Measurements from ENCODE around the gene PNP.

Gene PNP

GRCh38 chr14:20469242-20469889, at the start of gene PNP:
TSS of gene PNP (plus strand) at chr14:20469406. CDS start at chr14:20469525, 119 bp downstream.
- Histone ChIP-seq H3K4me1 (ENCODE audit: insufficient read depth, low read length) (peaks cover 8% of the 10 kb centered on the region), H3K9me3 (ENCODE audit: low read length) (no peaks in the 10 kb centered on the region), H3K4me3 (ENCODE audit: low read depth in 1 of 2, low read length in 2 of 2) (peak within 1 kb of the TSS; percentile 77 to 97), H3K27me3 (ENCODE audit: control insufficient read depth in 1 of 2, insufficient read depth in 2 of 2, low read length in 2 of 2) (no peaks in the 10 kb centered on the region), H3K9ac (ENCODE audit: low read length) (peak within 1 kb of the TSS; percentile 66), H3K27ac (ENCODE audit: low read depth, low read length) (peak within 1 kb of the TSS; percentile 87), H3K36me3 (ENCODE audit: insufficient read depth, low read length) (peaks cover 2% of the 10 kb centered on the region)

- Histone ChIP-seq H3K27me3 (ENCODE audit: control insufficient read depth in 1 of 2, insufficient read depth in 2 of 2, low read length in 2 of 2) (no peaks in the 10 kb centered on the region), H3K27ac (ENCODE audit: low read depth, low read length) (no peak overlapping the region), H3K4me1 (ENCODE audit: insufficient read depth, low read length) (no peaks in the 10 kb centered on the region), H3K9me3 (ENCODE audit: low read length) (no peaks in the 10 kb centered on the region), H3K4me3 (ENCODE audit: low read depth in 1 of 2, low read length in 2 of 2) (no peak overlapping the region), H3K36me3 (ENCODE audit: insufficient read depth, low read length) (no peaks in the 10 kb centered on the region), H3K9ac (ENCODE audit: low read length) (no peak overlapping the region)
These were observed 49.8 kb upstream of the PNP start for GRCh38 chr14:20419419-20419818.

GRCh38 chr14:20421267-20421666, 47.9 kb upstream of the PNP start:
- no peaks in the 10 kb centered on the region for H3K4me1 ChIP-seq (ENCODE audit: insufficient read depth, low read length)
- no peak overlapping the region for H3K27ac ChIP-seq (ENCODE audit: low read depth, low read length)
- no peaks in the 10 kb centered on the region for H3K27me3 ChIP-seq (ENCODE audit: control insufficient read depth in 1 of 2, insufficient read depth in 2 of 2, low read length in 2 of 2)
- H3K9ac ChIP-seq (ENCODE audit: low read length), result no peak overlapping the region
- no peaks in the 10 kb centered on the region for H3K9me3 ChIP-seq (ENCODE audit: low read length)
- no peak overlapping the region for H3K4me3 ChIP-seq (ENCODE audit: low read depth in 1 of 2, low read length in 2 of 2)
- no peaks in the 10 kb centered on the region for H3K36me3 ChIP-seq (ENCODE audit: insufficient read depth, low read length)

- Histone ChIP-seq H3K27ac (ENCODE audit: low read depth, low read length) (no peak overlapping the region), H3K4me1 (ENCODE audit: insufficient read depth, low read length) (no peaks in the 10 kb centered on the region), H3K4me3 (ENCODE audit: low read depth in 1 of 2, low read length in 2 of 2) (no peak overlapping the region), H3K27me3 (ENCODE audit: control insufficient read depth in 1 of 2, insufficient read depth in 2 of 2, low read length in 2 of 2) (no peaks in the 10 kb centered on the region), H3K36me3 (ENCODE audit: insufficient read depth, low read length) (no peaks in the 10 kb centered on the region), H3K9me3 (ENCODE audit: low read length) (no peaks in the 10 kb centered on the region), H3K9ac (ENCODE audit: low read length) (no peak overlapping the region)
These were observed 46.3 kb upstream of the PNP start for GRCh38 chr14:20422886-20423285.

GRCh38 chr14:20424851-20425250, 44.4 kb upstream of the PNP start:
- Histone ChIP-seq H3K9ac (ENCODE audit: low read length) (no peak overlapping the region), H3K27ac (ENCODE audit: low read depth, low read length) (no peak overlapping the region), H3K27me3 (ENCODE audit: control insufficient read depth in 1 of 2, insufficient read depth in 2 of 2, low read length in 2 of 2) (no peaks in the 10 kb centered on the region), H3K4me1 (ENCODE audit: insufficient read depth, low read length) (no peaks in the 10 kb centered on the region), H3K4me3 (ENCODE audit: low read depth in 1 of 2, low read length in 2 of 2) (no peak overlapping the region), H3K9me3 (ENCODE audit: low read length) (no peaks in the 10 kb centered on the region), H3K36me3 (ENCODE audit: insufficient read depth, low read length) (no peaks in the 10 kb centered on the region)

- no peak overlapping the region for H3K27ac ChIP-seq (ENCODE audit: low read depth, low read length)
- no peak overlapping the region for H3K9ac ChIP-seq (ENCODE audit: low read length)
- no peak overlapping the region for H3K4me3 ChIP-seq (ENCODE audit: low read depth in 1 of 2, low read length in 2 of 2)
- H3K9me3 ChIP-seq (ENCODE audit: low read length), result no peaks in the 10 kb centered on the region
- no peaks in the 10 kb centered on the region for H3K36me3 ChIP-seq (ENCODE audit: insufficient read depth, low read length)
- no peaks in the 10 kb centered on the region for H3K27me3 ChIP-seq (ENCODE audit: control insufficient read depth in 1 of 2, insufficient read depth in 2 of 2, low read length in 2 of 2)
- H3K4me1 ChIP-seq (ENCODE audit: insufficient read depth, low read length), result no peaks in the 10 kb centered on the region
These were observed 41.8 kb upstream of the PNP start for GRCh38 chr14:20427231-20428009.

- Histone ChIP-seq H3K27me3 (ENCODE audit: control insufficient read depth in 1 of 2, insufficient read depth in 2 of 2, low read length in 2 of 2) (no peaks in the 10 kb centered on the region), H3K36me3 (ENCODE audit: insufficient read depth, low read length) (no peaks in the 10 kb centered on the region), H3K27ac (ENCODE audit: low read depth, low read length) (no peak overlapping the region), H3K9me3 (ENCODE audit: low read length) (no peaks in the 10 kb centered on the region), H3K4me1 (ENCODE audit: insufficient read depth, low read length) (no peaks in the 10 kb centered on the region), H3K9ac (ENCODE audit: low read length) (no peak overlapping the region), H3K4me3 (ENCODE audit: low read depth in 1 of 2, low read length in 2 of 2) (no peak overlapping the region)
These were observed 41.2 kb upstream of the PNP start for GRCh38 chr14:20428010-20428365.

GRCh38 chr14:20428802-20429201, 40.4 kb upstream of the PNP start:
- no peaks in the 10 kb centered on the region for H3K4me1 ChIP-seq (ENCODE audit: insufficient read depth, low read length)
- no peaks in the 10 kb centered on the region for H3K9me3 ChIP-seq (ENCODE audit: low read length)
- H3K36me3 ChIP-seq (ENCODE audit: insufficient read depth, low read length), result no peaks in the 10 kb centered on the region
- no peak overlapping the region for H3K27ac ChIP-seq (ENCODE audit: low read depth, low read length)
- H3K27me3 ChIP-seq (ENCODE audit: control insufficient read depth in 1 of 2, insufficient read depth in 2 of 2, low read length in 2 of 2), result no peaks in the 10 kb centered on the region
- H3K4me3 ChIP-seq (ENCODE audit: low read depth in 1 of 2, low read length in 2 of 2), result no peak overlapping the region
- no peak overlapping the region for H3K9ac ChIP-seq (ENCODE audit: low read length)

- H3K27ac ChIP-seq (ENCODE audit: low read depth, low read length), result no peak overlapping the region
- peaks cover 0 to 2% of the 10 kb centered on the region in 2 donors for H3K27me3 ChIP-seq (ENCODE audit: control insufficient read depth in 1 of 2, insufficient read depth in 2 of 2, low read length in 2 of 2)
- H3K4me1 ChIP-seq (ENCODE audit: insufficient read depth, low read length), result no peaks in the 10 kb centered on the region
- no peak overlapping the region for H3K4me3 ChIP-seq (ENCODE audit: low read depth in 1 of 2, low read length in 2 of 2)
- no peak overlapping the region for H3K9ac ChIP-seq (ENCODE audit: low read length)
- no peaks in the 10 kb centered on the region for H3K36me3 ChIP-seq (ENCODE audit: insufficient read depth, low read length)
- H3K9me3 ChIP-seq (ENCODE audit: low read length), result no peaks in the 10 kb centered on the region
These were observed 39.2 kb upstream of the PNP start for GRCh38 chr14:20429801-20430669.

- H3K4me1 ChIP-seq (ENCODE audit: insufficient read depth, low read length), result no peaks in the 10 kb centered on the region
- H3K27ac ChIP-seq (ENCODE audit: low read depth, low read length), result no peak overlapping the region
- H3K27me3 ChIP-seq (ENCODE audit: control insufficient read depth in 1 of 2, insufficient read depth in 2 of 2, low read length in 2 of 2), result peaks cover 0 to 7% of the 10 kb centered on the region in 2 donors
- no peaks in the 10 kb centered on the region for H3K9me3 ChIP-seq (ENCODE audit: low read length)
- peak overlapping the region in 1 of 2 donors; percentile 39 for H3K4me3 ChIP-seq (ENCODE audit: low read depth in 1 of 2, low read length in 2 of 2)
- no peaks in the 10 kb centered on the region for H3K36me3 ChIP-seq (ENCODE audit: insufficient read depth, low read length)
- H3K9ac ChIP-seq (ENCODE audit: low read length), result no peak overlapping the region
These were observed 34.3 kb upstream of the PNP start for GRCh38 chr14:20434701-20435581.

All from muscle layer of colon (tissue), 2 donors.